ENCODE data around the gene ADAMTS13.

DNA sequence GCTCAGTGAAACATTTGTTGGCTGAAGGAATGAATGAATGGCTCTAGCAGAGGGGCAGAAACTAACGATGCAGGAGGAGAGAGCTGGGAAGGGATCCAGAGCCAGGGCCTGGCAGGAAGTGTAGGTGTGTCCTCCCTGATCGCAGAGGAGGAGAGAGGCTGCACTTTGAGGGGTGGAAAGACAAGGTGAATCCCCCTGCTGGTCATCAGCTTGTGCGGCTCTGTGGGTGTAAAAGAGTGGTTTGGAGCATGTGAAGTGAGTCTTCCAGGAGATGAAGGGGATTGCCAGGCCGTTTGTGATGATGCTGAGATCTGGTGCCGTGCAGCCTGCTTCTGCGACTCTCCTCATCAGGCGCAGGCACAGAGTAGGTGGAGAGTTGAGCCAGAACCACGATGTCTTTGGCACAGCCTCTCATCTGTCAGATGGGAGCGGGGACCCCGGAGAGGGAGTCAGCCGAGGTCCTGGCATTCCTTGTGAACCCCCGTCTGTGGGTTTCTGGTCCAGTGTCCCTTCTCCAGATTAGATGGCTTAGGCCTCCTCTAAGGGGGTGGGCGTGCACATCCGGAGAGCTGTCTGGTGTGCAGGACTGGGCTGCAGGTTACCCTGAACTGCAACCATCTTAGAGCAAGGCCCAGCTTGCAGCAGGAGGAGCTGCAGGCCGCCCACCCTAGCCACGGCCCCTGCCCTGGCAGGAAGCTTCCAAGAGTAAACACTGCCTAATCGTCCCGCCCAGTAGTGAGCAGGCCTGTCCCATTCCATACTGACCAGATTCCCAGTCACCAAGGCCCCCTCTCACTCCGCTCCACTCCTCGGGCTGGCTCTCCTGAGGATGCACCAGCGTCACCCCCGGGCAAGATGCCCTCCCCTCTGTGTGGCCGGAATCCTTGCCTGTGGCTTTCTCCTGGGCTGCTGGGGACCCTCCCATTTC is at the start of gene ADAMTS13:
- TF ChIP-seq EZH2phosphoT487 (IDR thresholded peaks at IDR 0.05; ENCODE audit: low read depth), result no peak
- TF ChIP-seq, protein P1, sequence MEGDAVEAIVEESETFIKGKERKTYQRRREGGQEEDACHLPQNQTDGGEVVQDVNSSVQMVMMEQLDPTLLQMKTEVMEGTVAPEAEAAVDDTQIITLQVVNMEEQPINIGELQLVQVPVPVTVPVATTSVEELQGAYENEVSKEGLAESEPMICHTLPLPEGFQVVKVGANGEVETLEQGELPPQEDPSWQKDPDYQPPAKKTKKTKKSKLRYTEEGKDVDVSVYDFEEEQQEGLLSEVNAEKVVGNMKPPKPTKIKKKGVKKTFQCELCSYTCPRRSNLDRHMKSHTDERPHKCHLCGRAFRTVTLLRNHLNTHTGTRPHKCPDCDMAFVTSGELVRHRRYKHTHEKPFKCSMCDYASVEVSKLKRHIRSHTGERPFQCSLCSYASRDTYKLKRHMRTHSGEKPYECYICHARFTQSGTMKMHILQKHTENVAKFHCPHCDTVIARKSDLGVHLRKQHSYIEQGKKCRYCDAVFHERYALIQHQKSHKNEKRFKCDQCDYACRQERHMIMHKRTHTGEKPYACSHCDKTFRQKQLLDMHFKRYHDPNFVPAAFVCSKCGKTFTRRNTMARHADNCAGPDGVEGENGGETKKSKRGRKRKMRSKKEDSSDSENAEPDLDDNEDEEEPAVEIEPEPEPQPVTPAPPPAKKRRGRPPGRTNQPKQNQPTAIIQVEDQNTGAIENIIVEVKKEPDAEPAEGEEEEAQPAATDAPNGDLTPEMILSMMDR (IDR thresholded peaks at IDR 0.05; ENCODE audit: low read depth, low read length), result no peak

All from OCI-LY3 (cell line).